Upper lobe of right lung (tissue), 1 donor: ENCODE data around the gene AQR. TPM values are rescaled to one million over a fixed set of nuclear protein-coding genes. Genes with fewer than 3 reads are reported as not detected.

Experiments
- ATAC-seq: fragments of 200-7000 bp; cut with Tn5 transposase; one replicate; pipeline ENCODE4 v1.9.1; 2020; ENCODE audit warnings: mild to moderate bottlenecking, moderate library complexity
- DNase-seq: peaks from one replicate; pipeline ENCODE4 v3.0.0-alpha.2; 2020
- H3K27ac ChIP-seq: fragments of 200-600 bp; one replicate; pipeline ENCODE4 v1.8.0; 2022
- H3K27me3 ChIP-seq: fragments of 200-600 bp; one replicate; pipeline ENCODE4 v1.8.0; 2022; ENCODE audit warnings: mild to moderate bottlenecking
- H3K36me3 ChIP-seq: fragments of 200-600 bp; one replicate; pipeline ENCODE4 v1.8.0; 2022
- H3K4me1 ChIP-seq: fragments of 200-600 bp; one replicate; pipeline ENCODE4 v1.8.0; 2022
- H3K4me3 ChIP-seq: fragments of 200-600 bp; one replicate; pipeline ENCODE4 v1.8.0; 2022; ENCODE audit warnings: mild to moderate bottlenecking
- H3K9me3 ChIP-seq: fragments of 200-600 bp; one replicate; pipeline ENCODE4 v1.8.0; 2022
- CTCF ChIP-seq: fragments of 200-600 bp; IDR thresholded peaks from one replicate; pipeline ENCODE4 v1.8.0; 2022; ENCODE audit warnings: antibody characterized with exemption
- intact Hi-C: fragments of 100-400 bp; cut with DNase I; formaldehyde crosslinking; loops from one replicate; pipeline ENCODE4 v1.11.0; 2022
- total RNA-seq: library from RNA; stranded (reverse); fragmentation: NEBNext Ultra II Directional; extraction: Animal tissue kit (Norgen Biotek cat#: 25700); gene quantifications from one replicate; pipeline ENCODE4 v1.2.1, GENCODE V29; 2021
- donor health status: DM: no; HTN: yes; CAD: no; lungs with severe emphysema.

Gene AQR
- total RNA-seq, 1 donor from 2014 or later: 28.2 TPM

DNA sequence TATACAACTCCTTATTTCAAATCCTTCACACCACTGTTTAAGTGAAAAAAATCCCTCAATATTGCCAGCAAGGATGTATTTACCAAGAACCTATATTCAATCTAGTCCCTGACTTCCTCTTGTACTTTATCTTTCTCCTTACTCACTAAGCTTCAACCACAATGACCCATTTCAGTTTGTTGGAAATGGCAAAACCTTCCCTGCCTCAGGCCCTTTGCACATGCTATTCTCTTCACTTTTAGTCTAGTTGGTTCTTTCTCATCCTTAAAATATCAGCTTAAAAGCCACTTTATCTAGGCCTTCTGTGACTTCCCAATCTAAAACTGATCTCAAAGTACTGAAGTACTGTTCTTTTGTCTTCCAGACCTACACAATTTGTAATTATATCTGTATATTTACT, 92.9 kb downstream of the AQR start:
- no peak for TF ChIP-seq CTCF
- H3K27me3 ChIP-seq: no peaks in the 10 kb centered on the region
- no peak for ATAC-seq
- H3K9me3 ChIP-seq: no peaks in the 10 kb centered on the region
- no peak for DNase-seq
- no peaks in the 10 kb centered on the region for H3K4me1 ChIP-seq
- intact Hi-C loops: no loop called here
- no peak overlapping the region for H3K4me3 ChIP-seq
- peaks cover 71% of the 10 kb centered on the region for H3K36me3 ChIP-seq
- H3K27ac ChIP-seq: no peak overlapping the region

- TF ChIP-seq CTCF: no peak
- peaks cover 80% of the 10 kb centered on the region for H3K36me3 ChIP-seq
Measured at GRCh38 chr15:34869110-34869509, 100.4 kb downstream of the AQR start.

GRCh38 chr15:34865531-34865930, 104.0 kb downstream of the AQR start:
- intact Hi-C loops: no loop called here
- Histone ChIP-seq H3K27ac (no peak overlapping the region), H3K4me3 (no peak overlapping the region), H3K36me3 (peaks cover 82% of the 10 kb centered on the region), H3K9me3 (no peaks in the 10 kb centered on the region), H3K4me1 (no peaks in the 10 kb centered on the region), H3K27me3 (no peaks in the 10 kb centered on the region)
- DNase-seq (no peak), ATAC-seq (no peak)
- no peak for TF ChIP-seq CTCF

More at GRCh38 chr15:34869110-34869509, 100.4 kb downstream of the AQR start:
- H3K4me3 ChIP-seq: no peak overlapping the region
- DNase-seq (no peak), ATAC-seq (no peak)
- no peaks in the 10 kb centered on the region for H3K9me3 ChIP-seq
- intact Hi-C loops: no loop called here
- H3K4me1 ChIP-seq: no peaks in the 10 kb centered on the region
- no peak overlapping the region for H3K27ac ChIP-seq
- no peaks in the 10 kb centered on the region for H3K27me3 ChIP-seq

DNA sequence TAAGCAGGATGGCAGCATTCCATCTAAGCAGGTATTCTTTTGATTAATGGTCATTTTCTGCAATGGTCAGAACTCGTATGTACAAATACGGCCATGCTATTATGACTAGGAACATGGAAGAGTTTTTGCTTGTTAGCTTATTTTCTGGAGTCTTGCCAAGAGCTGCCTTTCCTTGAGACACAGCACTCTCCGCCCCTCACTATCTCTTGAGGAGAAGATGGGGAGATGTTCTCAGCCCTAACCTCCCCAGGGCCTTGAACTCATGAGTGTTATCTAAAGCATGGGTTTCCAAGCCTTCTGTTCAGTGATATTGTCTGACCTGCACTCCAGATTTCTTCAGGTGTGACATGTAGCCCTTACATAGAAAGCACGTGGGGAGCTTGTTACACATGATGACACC, 108.3 kb downstream of the AQR start:
- DNase-seq: no peak
- TF ChIP-seq CTCF: no peak
- no peaks in the 10 kb centered on the region for H3K9me3 ChIP-seq
- no peak overlapping the region for H3K4me3 ChIP-seq
- no peaks in the 10 kb centered on the region for H3K27me3 ChIP-seq
- H3K36me3 ChIP-seq: peaks cover 96% of the 10 kb centered on the region
- no peak overlapping the region for H3K27ac ChIP-seq
- intact Hi-C loops: no loop called here
- H3K4me1 ChIP-seq: no peaks in the 10 kb centered on the region
- ATAC-seq: no peak

DNA sequence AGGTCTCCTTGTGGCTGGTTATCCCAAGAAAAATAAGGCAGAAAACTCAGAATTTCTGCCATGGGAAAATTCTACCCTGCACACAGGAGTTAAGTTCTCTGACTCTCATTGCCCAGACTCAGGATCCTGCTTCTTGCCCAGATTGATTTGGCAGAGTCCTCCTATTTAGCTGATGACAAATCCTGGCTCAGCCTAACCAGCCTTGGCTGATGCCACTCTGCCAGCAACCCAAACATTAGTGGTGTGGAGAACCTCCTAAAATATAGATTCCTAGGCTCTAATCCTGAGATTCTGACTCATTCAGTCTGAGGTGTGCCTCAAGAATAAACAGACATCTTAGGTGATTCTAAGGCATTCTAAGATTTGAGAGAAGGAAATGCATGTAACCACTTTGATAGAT, 113.6 kb downstream of the AQR start:
- Histone ChIP-seq H3K27ac (no peak overlapping the region), H3K27me3 (no peaks in the 10 kb centered on the region), H3K9me3 (no peaks in the 10 kb centered on the region), H3K36me3 (peaks cover 48% of the 10 kb centered on the region), H3K4me1 (peaks cover 11% of the 10 kb centered on the region), H3K4me3 (no peak overlapping the region)
- DNase-seq (no peak), ATAC-seq (no peak)
- TF ChIP-seq CTCF: no peak
- intact Hi-C loops: no loop called here

DNA sequence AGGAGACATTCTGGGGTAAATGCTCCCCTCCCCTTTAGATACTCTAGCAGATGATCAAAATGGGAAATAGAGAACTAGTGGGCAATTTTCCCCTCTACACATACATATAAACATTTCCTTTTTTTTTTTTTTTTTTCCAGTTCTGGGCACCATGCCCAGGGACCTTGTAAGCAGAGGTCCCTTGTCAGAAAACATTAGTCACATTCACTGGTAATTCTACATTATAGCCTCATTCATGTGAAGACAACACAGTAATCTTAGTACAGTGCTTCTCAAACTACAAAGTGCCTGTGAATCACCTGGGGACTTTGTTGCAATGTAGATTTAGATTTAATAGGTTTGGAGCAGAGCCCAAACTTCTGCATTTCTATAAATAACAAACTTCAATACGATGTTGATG, 114.1 kb downstream of the AQR start:
- ATAC-seq: no peak

More for the DNA sequence above, 114.1 kb downstream of the AQR start:
- Histone ChIP-seq H3K36me3 (peaks cover 43% of the 10 kb centered on the region), H3K27me3 (no peaks in the 10 kb centered on the region), H3K4me1 (peaks cover 11% of the 10 kb centered on the region), H3K4me3 (no peak overlapping the region), H3K27ac (no peak overlapping the region), H3K9me3 (no peaks in the 10 kb centered on the region)
- TF ChIP-seq CTCF: no peak
- intact Hi-C loops: no loop called here
- no peak for DNase-seq
